GM18873 (cell line): ENCODE data around the gene TAF11L10.
"Not testable (repeated sequence)": the region's sequence is repeated elsewhere in the genome, so short reads cannot be mapped to it uniquely, and the experiment has no call there.

ENCODE experiments used
- ATAC-seq: cut with Tn5 transposase; IDR thresholded peaks from one replicate; pipeline ENCODE4 v1.9.1; 2021; ENCODE audit warnings: mild to moderate bottlenecking, moderate library complexity, moderate number of reproducible peaks; ENCODE audit not compliant: unreplicated experiment, low FRiP score

The TAF11L10 gene

GRCh38 chr5:17597728-17598127, at the start of gene TAF11L10:
Gene TAF11L10, minus strand, starts transcription at chr5:17597828.
- not testable (repeated sequence) for ATAC-seq

- no peak for ATAC-seq
Observed at GRCh38 chr5:17634160-17634559, 36.5 kb upstream of the TAF11L10 start, which contains the start of gene TAF11L14. Gene TAF11L14, plus strand, starts transcription at chr5:17634460.

DNA sequence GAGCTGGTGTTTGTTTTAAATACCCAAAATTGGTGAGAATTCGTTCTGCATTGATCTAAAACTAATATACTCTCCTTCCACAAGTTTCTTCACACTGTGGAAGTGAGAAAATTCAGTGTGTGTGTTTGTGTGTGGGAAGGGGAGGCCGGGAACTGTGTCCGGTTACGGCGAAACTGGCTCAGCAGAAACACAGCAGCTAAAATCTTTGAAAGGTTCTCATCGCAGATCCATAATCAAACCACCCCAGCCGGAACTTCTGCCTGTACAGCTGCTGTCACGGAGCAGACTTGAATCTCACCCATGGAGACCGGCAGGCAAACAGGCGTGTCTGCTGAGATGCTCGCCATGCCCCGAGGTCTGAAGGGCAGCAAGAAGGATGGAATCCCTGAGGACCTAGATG, 34.2 kb upstream of the TAF11L10 start, which contains the start of gene TAF11L13:
TSS of gene TAF11L13 (plus strand) at position 301 of the 400 bp plus-strand sequence.
- not testable (repeated sequence) for ATAC-seq

DNA sequence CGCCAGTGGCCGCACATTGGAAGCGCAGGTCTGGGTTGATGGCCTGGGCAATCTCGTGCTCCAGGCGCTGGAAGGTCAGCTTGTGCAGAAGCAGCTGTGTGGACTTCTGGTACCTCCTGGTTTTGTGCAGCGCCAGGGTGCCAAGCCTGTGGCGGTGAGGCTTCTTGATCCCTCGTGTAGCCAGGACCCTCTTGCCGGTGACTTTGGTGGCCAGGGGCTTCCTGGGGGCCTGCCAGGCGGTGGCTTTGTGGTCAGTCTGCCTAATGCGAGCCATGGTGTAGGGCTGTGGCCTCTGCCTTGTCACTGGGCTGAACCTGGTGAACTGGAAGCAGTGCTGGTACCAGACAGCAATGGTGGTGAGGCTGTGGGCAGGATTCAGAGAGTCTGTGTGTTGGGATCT, 28.1 kb upstream of the TAF11L10 start:
- ATAC-seq, result no peak

GRCh38 chr5:17620627-17621026, 23.0 kb upstream of the TAF11L10 start:
- ATAC-seq, result no peak

DNA sequence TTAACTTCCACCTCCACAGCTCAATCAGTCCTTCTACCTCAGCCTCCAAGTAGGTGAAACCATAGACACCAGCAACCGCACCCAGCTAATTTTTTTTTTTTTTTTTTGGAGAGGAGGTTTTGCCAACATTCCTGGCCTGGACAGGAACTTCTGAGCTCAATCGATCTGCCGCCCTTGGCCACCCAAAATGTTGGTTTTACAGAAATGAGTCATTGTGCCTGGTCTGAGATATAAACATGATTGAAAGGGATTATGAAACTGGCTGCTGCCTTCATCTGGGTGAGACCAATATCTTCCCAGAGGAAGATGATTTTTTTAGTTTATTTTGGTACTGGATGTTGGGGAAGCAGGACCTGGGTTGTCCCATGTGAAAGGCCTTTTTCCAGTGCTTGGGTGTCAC, 21.7 kb upstream of the TAF11L10 start:
- no peak for ATAC-seq

GRCh38 chr5:17614872-17615605, 17.4 kb upstream of the TAF11L10 start:
- ATAC-seq, result no peak

GRCh38 chr5:17610092-17610491, 12.5 kb upstream of the TAF11L10 start, which contains the start of gene TAF11L12:
Gene TAF11L12, plus strand, starts transcription at chr5:17610392.
- ATAC-seq, result not testable (repeated sequence)

- ATAC-seq, result not testable (repeated sequence)
Observed at GRCh38 chr5:17607461-17607860, 9.8 kb upstream of the TAF11L10 start.

DNA sequence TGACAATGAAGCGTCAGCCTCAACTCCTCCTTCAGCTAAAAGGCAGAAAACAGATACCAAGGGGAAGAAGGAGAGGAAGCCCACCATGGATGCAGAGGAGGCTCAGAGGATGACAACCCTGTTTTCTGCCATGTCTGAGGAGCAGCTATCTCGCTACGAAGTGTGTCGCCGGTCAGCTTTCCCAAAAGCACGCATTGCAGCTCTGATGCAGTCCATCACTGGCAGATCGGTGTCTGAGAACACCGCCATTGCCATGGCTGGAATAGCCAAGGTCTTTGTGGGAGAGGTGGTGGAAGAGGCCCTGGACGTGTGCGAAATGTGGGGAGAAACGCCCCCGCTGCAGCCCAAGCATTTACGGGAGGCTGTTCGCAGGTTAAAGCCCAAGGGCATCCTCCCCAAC, 7.3 kb upstream of the TAF11L10 start:
- ATAC-seq, result no peak

- ATAC-seq, result not testable (repeated sequence)
Observed at GRCh38 chr5:17603880-17604279, 6.3 kb upstream of the TAF11L10 start, which contains the start of gene TAF11L11. Gene TAF11L11, plus strand, starts transcription at chr5:17604183.

GRCh38 chr5:17594255-17594654, 3.4 kb downstream of the TAF11L10 start, which contains the start of gene TAF11L9:
Gene TAF11L9, minus strand, starts transcription at chr5:17594394.
- ATAC-seq, result not testable (repeated sequence)

- not testable (repeated sequence) for ATAC-seq
Observed at GRCh38 chr5:17590860-17591259, 6.8 kb downstream of the TAF11L10 start, which contains the start of gene TAF11L8. Gene TAF11L8, minus strand, starts transcription at chr5:17590960.

- not testable (repeated sequence) for ATAC-seq
Observed at GRCh38 chr5:17585658-17586057, 12.0 kb downstream of the TAF11L10 start, which contains the start of gene TAF11L7. Gene TAF11L7, minus strand, starts transcription at chr5:17585758.
